HEK293 (cell line): ENCODE results near the gene KRTAP2-2.
"Not testable (repeated sequence)": the region's sequence is repeated elsewhere in the genome, so short reads cannot be mapped to it uniquely, and the experiment has no call there.

ENCODE experiments used
- CTCF ChIA-PET: fragments of 350-600 bp; formaldehyde crosslinking; extraction: SDS; loops from one replicate; lab custom pipeline; 2021; ENCODE audit warnings: antibody characterized with exemption; lab: Yijun Ruan, JAX
- POLR2A ChIA-PET: fragments of 300-600 bp; formaldehyde crosslinking; extraction: SDS; loops from one replicate; lab custom pipeline; 2020; ENCODE audit warnings: antibody characterized with exemption, inconsistent platforms; lab: Yijun Ruan, JAX
- H3K27ac ChIP-seq: fragments of 200-500 bp; sonication (Bioruptor generic); 2 replicates; pipeline ENCODE4 v1.5.1; 2014; ENCODE audit warnings: low read depth, low read length, control low read depth, inconsistent platforms; ENCODE audit errors: extremely low read depth
- H3K36me3 ChIP-seq, 2 experiments: fragments of 200-500 bp in 1 of 2; sonication (Bioruptor generic) in 1 of 2; 1 replicate in 1 of 2; 2 replicates in 1 of 2; pipeline ENCODE4 v1.5.1; 2014 to 2017; ENCODE audit warnings: inconsistent platforms in 2 of 2, low read length in 2 of 2; ENCODE audit not compliant: control insufficient read depth in 2 of 2, insufficient read depth in 1 of 2
- H3K4me1 ChIP-seq: fragments of 200-500 bp; sonication (Bioruptor generic); 2 replicates; pipeline ENCODE4 v1.5.1; 2014; ENCODE audit warnings: mild to moderate bottlenecking, low read length, inconsistent platforms; ENCODE audit not compliant: control insufficient read depth, insufficient read depth
- H3K4me3 ChIP-seq: 2 replicates; pipeline ENCODE4 v1.5.1; 2011; ENCODE audit warnings: low read depth, mild to moderate bottlenecking, control low read depth, low read length, moderate library complexity
- H3K9me3 ChIP-seq: fragments of 200-500 bp; sonication (Bioruptor generic); 2 replicates; pipeline ENCODE4 v1.5.1; 2014; ENCODE audit warnings: low read depth, low read length, inconsistent platforms; ENCODE audit not compliant: control insufficient read depth, insufficient read depth
- INSM2 ChIP-seq: fragments of 450-650 bp; formaldehyde crosslinking; IDR thresholded peaks from 2 replicates; pipeline ENCODE4 v1.5.1; 2016; ENCODE audit warnings: missing biosample characterization, missing genetic modification characterization
- PRDM4 ChIP-seq: fragments of 450-650 bp; formaldehyde crosslinking; IDR thresholded peaks from 2 replicates; pipeline ENCODE4 v1.5.1; 2017; ENCODE audit warnings: missing biosample characterization, missing genetic modification characterization
- REST ChIP-seq: fragments of 450-650 bp; formaldehyde crosslinking; IDR thresholded peaks from 2 replicates; pipeline ENCODE4 v1.5.1; 2016; ENCODE audit warnings: missing biosample characterization, missing genetic modification characterization
- SP2 ChIP-seq: fragments of 450-650 bp; formaldehyde crosslinking; IDR thresholded peaks from 2 replicates; pipeline ENCODE4 v1.5.1; 2016; ENCODE audit warnings: missing biosample characterization, missing genetic modification characterization
- ZBTB20 ChIP-seq: fragments of 450-650 bp; formaldehyde crosslinking; IDR thresholded peaks from 2 replicates; pipeline ENCODE4 v1.5.1; 2016; ENCODE audit warnings: missing biosample characterization, missing genetic modification characterization
- ZEB2 ChIP-seq: fragments of 450-650 bp; formaldehyde crosslinking; IDR thresholded peaks from 2 replicates; pipeline ENCODE4 v1.5.1; 2016; ENCODE audit warnings: missing biosample characterization, missing genetic modification characterization
- ZNF121 ChIP-seq: fragments of 450-650 bp; formaldehyde crosslinking; IDR thresholded peaks from 2 replicates; pipeline ENCODE4 v1.5.1; 2016; ENCODE audit warnings: missing biosample characterization, missing genetic modification characterization
- ZNF169 ChIP-seq: fragments of 450-650 bp; formaldehyde crosslinking; IDR thresholded peaks from 2 replicates; pipeline ENCODE4 v1.5.1; 2016; ENCODE audit warnings: missing biosample characterization, missing genetic modification characterization
- ZNF571 ChIP-seq: fragments of 450-650 bp; formaldehyde crosslinking; IDR thresholded peaks from 2 replicates; pipeline ENCODE4 v1.5.0; 2017; ENCODE audit warnings: missing biosample characterization, missing genetic modification characterization
- ZNF639 ChIP-seq: fragments of 450-650 bp; formaldehyde crosslinking; IDR thresholded peaks from 2 replicates; pipeline ENCODE4 v1.5.1; 2016; ENCODE audit warnings: missing biosample characterization, missing genetic modification characterization
- ZNF692 ChIP-seq: fragments of 450-650 bp; formaldehyde crosslinking; IDR thresholded peaks from 2 replicates; pipeline ENCODE4 v1.5.1; 2016; ENCODE audit warnings: missing biosample characterization, missing genetic modification characterization
- ZNF777 ChIP-seq: fragments of 450-650 bp; formaldehyde crosslinking; IDR thresholded peaks from 2 replicates; pipeline ENCODE4 v1.5.1; 2017; ENCODE audit warnings: missing biosample characterization, missing genetic modification characterization, borderline replicate concordance

Gene KRTAP2-2

GRCh38 chr17:41037853-41038350, 17.1 kb downstream of the KRTAP2-2 start:
- H3K27ac ChIP-seq, result no peak overlapping the region
- POLR2A ChIA-PET, result no interaction called here
- H3K4me3 ChIP-seq, result no peak overlapping the region
- H3K36me3 ChIP-seq, result no peaks in the 10 kb centered on the region
- CTCF ChIA-PET, result interaction anchor here (0.5 to 1.0 kb wide), 3 partner anchors 9 to 314 kb away, joined by 3 read pairs; no protein-coding TSS in a partner anchor
- no peak for TF ChIP-seq ZNF639 (tag by site-specific recombination)
- TF ChIP-seq ZEB2 (tag by site-specific recombination), result no peak
- TF ChIP-seq REST (tag by site-specific recombination), result no peak
- no peak for TF ChIP-seq ZNF169
- no peak for TF ChIP-seq ZBTB20 (tag by site-specific recombination)
- TF ChIP-seq ZNF692 (tag by site-specific recombination), result no peak
- TF ChIP-seq ZNF571 (tag by site-specific recombination), result no peak
- TF ChIP-seq PRDM4 (tag by site-specific recombination), result no peak
- TF ChIP-seq SP2 (tag by site-specific recombination), result no peak
- TF ChIP-seq ZNF121 (tag by site-specific recombination), result no peak
- TF ChIP-seq INSM2 (tag by site-specific recombination), result no peak
- no peak for TF ChIP-seq ZNF777 (tag by site-specific recombination)
- no peaks in the 10 kb centered on the region for H3K9me3 ChIP-seq
- no peaks in the 10 kb centered on the region for H3K4me1 ChIP-seq

- POLR2A ChIA-PET, H3K36me3 ChIP-seq, H3K4me3 ChIP-seq, H3K4me1 ChIP-seq, CTCF ChIA-PET, H3K9me3 ChIP-seq, H3K27ac ChIP-seq: not testable (repeated sequence)
Measured at GRCh38 chr17:41034346-41034935, 20.6 kb downstream of the KRTAP2-2 start, which contains the start of gene KRTAP1-3. Gene KRTAP1-3 (minus strand): TSS chr17:41034874. CDS start chr17:41034821, 53 bp downstream.
